IMR-90 (cell line): Measurements from ENCODE around the gene INCENP. TPM values are rescaled to one million over a fixed set of nuclear protein-coding genes. Genes with fewer than 3 reads are reported as not detected.

ENCODE experiments used
- polyA plus RNA-seq, 3 experiments: library from polyadenylated mRNA; depleted of rRNA; stranded (reverse); fragments of >200 nt; gene quantifications; 2 replicates each; pipeline ENCODE4 v1.2.3, GENCODE V29; 2012; ENCODE audit warnings: low replicate concordance in 1 of 3
- total RNA-seq: library from RNA; depleted of rRNA; stranded (reverse); fragments of >200 nt; gene quantifications from 2 replicates; pipeline ENCODE4 v1.2.3, GENCODE V29; 2012; rRNA removed

The INCENP gene
- total and polyA plus RNA-seq, 2 of the 4 experiments (the other 2 are of a cell fraction), result 18.6 to 23.8 TPM

Other genes with a start within 250 kb of the INCENP start
- gene FADS3, start 232.5 kb upstream of the INCENP start, total RNA-seq, result 38.0 and 54.5 TPM in 2 replicates
- gene FADS3, start 232.5 kb upstream of the INCENP start, polyA plus RNA-seq (2012; rRNA removed), result 110 and 147 TPM in 2 replicates
- 0.28 and 0.72 TPM in 2 replicates for gene RAB3IL1, start 206.4 kb upstream of the INCENP start, total RNA-seq
- 1.9 TPM in 2 replicates for gene RAB3IL1, start 206.4 kb upstream of the INCENP start, polyA plus RNA-seq (2012; rRNA removed)
- 0.83 and 0.90 TPM in 2 replicates for gene BEST1, start 173.7 kb upstream of the INCENP start, total RNA-seq
- 1.2 and 1.4 TPM in 2 replicates for gene BEST1, start 173.7 kb upstream of the INCENP start, polyA plus RNA-seq (2012; rRNA removed)
- 344 and 385 TPM in 2 replicates for gene FTH1, start 156.4 kb upstream of the INCENP start, total RNA-seq
- 2,453 and 2,516 TPM in 2 replicates for gene FTH1, start 156.4 kb upstream of the INCENP start, polyA plus RNA-seq (2012; rRNA removed)
- not detected in 2 replicates for gene SCGB1D1, start 66.2 kb downstream of the INCENP start, total RNA-seq
- gene SCGB1D1, start 66.2 kb downstream of the INCENP start, polyA plus RNA-seq (2012; rRNA removed), result not detected in 2 replicates
- not detected in 2 replicates for gene SCGB2A1, start 84.7 kb downstream of the INCENP start, total RNA-seq
- gene SCGB2A1, start 84.7 kb downstream of the INCENP start, polyA plus RNA-seq (2012; rRNA removed), result not detected in 2 replicates
- gene SCGB1D2, start 118.2 kb downstream of the INCENP start, total RNA-seq, result not detected in 2 replicates
- not detected in 2 replicates for gene SCGB1D2, start 118.2 kb downstream of the INCENP start, polyA plus RNA-seq (2012; rRNA removed)
- gene SCGB2A2, start 146.1 kb downstream of the INCENP start, total RNA-seq, result not detected in 2 replicates
- not detected in 2 replicates for gene SCGB2A2, start 146.1 kb downstream of the INCENP start, polyA plus RNA-seq (2012; rRNA removed)
- not detected in 2 replicates for gene SCGB1D4, start 175.1 kb downstream of the INCENP start, total RNA-seq
- not detected in 2 replicates for gene SCGB1D4, start 175.1 kb downstream of the INCENP start, polyA plus RNA-seq (2012; rRNA removed)
- 0.28 TPM in 1 of 2 replicates, not detected in the other for gene ASRGL1, start 213.4 kb downstream of the INCENP start, total RNA-seq
- 0.72 and 1.0 TPM in 2 replicates for gene ASRGL1, start 213.4 kb downstream of the INCENP start, polyA plus RNA-seq (2012; rRNA removed)